ENCODE results near the gene COMMD10.

Gene COMMD10

DNA sequence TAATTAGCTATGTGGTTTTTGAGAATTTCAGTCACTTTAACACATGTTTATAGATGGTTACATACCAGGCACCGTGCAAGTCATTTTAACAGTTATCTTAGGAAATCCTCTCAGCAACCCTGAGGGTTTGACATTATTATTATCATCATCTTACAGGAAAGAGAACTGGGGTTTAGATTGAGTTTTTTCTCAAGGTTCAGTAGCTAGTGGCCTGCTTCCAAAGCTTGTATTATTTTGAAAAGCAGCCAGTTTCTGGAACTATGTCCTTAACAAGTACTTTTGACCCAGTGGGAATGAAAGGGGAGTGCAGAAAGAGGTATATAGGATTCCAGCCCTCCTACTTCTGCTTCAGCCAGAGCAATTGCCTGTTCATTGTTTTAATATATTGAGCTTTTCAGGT lies 157.5 kb downstream of the COMMD10 start:
- no peak overlapping the region for H3K4me3 ChIP-seq (replicated peaks in 1 of 2; ENCODE audit: low read depth in 2 of 2, low read length in 2 of 2)
- TF ChIP-seq, protein P1, sequence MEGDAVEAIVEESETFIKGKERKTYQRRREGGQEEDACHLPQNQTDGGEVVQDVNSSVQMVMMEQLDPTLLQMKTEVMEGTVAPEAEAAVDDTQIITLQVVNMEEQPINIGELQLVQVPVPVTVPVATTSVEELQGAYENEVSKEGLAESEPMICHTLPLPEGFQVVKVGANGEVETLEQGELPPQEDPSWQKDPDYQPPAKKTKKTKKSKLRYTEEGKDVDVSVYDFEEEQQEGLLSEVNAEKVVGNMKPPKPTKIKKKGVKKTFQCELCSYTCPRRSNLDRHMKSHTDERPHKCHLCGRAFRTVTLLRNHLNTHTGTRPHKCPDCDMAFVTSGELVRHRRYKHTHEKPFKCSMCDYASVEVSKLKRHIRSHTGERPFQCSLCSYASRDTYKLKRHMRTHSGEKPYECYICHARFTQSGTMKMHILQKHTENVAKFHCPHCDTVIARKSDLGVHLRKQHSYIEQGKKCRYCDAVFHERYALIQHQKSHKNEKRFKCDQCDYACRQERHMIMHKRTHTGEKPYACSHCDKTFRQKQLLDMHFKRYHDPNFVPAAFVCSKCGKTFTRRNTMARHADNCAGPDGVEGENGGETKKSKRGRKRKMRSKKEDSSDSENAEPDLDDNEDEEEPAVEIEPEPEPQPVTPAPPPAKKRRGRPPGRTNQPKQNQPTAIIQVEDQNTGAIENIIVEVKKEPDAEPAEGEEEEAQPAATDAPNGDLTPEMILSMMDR (IDR thresholded peaks at IDR 0.05; ENCODE audit: low read depth, low read length) = no peak
- DNase-seq (ENCODE audit: low read depth in 2 of 2) = peak; percentile 5 to 82

DNA sequence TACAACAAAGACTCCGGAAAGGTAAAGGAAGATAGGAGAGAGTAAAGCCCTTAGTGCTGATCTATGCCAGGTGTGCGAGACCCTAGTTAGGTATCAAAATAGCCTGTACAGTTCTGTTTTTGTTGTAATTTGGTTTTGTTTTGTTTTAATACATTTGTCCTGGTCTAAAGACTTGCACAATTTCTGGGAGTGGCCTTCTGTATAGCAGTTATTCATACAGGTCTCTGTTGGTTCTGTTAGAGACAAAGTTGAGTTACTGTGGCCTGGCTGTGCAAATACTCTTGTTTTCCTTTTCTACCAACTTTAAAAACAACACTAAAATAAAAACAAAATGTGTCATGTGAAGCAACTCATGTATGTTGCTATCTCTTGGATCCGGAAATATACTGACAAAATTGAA lies 163.6 kb downstream of the COMMD10 start:
- DNase-seq (ENCODE audit: low read depth in 2 of 2) = peak in 1 of 2 donors; percentile 29
- TF ChIP-seq, protein P1 (IDR thresholded peaks at IDR 0.05; ENCODE audit: low read depth, low read length) = no peak

DNA sequence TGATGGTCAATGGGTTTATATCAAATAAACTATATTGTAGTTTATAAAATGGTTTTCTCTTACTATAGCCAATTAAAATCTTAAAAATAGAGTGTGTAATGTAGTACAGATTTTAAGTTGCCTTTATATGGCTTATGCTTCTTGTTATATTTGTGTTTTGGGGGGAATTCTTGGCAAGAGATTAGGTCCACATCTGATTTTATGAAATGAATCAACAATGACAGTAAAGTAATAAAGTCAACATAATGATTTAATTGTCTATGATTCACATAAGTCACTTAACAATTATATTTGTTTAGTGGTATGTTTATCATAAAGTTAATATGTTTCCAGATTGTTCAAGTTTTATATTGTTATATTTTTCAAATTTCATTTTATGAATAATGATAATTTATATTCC lies 164.8 kb downstream of the COMMD10 start:
- TF ChIP-seq, protein P1 (IDR thresholded peaks at IDR 0.05; ENCODE audit: low read depth, low read length) = no peak
- no peak for DNase-seq (ENCODE audit: low read depth in 2 of 2)
- no peak overlapping the region for H3K4me3 ChIP-seq (replicated peaks in 1 of 2; ENCODE audit: low read depth in 2 of 2, low read length in 2 of 2)

More for the DNA sequence above, 163.6 kb downstream of the COMMD10 start:
- no peak overlapping the region for H3K4me3 ChIP-seq (replicated peaks in 1 of 2; ENCODE audit: low read depth in 2 of 2, low read length in 2 of 2)

DNA sequence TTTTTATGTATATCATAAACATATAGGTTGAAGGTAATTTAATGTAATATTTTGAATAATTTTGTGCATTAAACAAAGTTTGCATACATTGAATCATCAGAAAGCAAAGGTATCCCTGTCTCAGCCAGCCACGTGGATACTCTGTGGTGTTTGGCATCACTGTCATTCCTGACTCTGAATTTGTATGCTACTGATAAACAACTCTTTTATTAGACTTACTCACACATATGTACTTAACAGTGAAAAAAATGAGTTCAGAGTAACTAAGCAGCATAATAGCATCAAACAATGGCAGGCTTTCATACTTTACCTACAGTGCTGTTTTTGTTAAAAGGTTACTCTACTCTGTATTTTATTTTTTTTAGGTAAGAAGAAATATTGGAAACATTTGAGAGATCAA lies 171.9 kb downstream of the COMMD10 start:
- DNase-seq (ENCODE audit: low read depth in 2 of 2) = no peak
- TF ChIP-seq, protein P1 (IDR thresholded peaks at IDR 0.05; ENCODE audit: low read depth, low read length) = no peak
- H3K4me3 ChIP-seq (replicated peaks in 1 of 2; ENCODE audit: low read depth in 2 of 2, low read length in 2 of 2) = no peak overlapping the region

DNA sequence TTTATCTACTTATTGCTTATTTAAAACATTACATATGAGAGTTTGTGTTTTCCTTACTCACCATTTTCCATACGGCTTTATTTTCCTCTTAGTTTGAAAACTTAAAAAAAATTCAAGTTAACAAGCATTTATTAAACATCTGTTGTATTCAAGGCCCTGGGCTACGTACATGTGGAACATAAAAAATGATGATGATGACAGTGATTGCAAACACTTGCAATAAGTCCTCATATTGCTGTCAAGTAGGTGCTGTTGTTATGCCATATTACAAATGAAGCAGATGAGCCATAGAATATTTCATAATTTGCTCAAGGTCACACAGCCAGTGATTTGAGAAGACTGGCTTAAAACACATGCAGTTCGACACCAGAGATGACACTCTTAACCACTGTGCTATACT lies 180.6 kb downstream of the COMMD10 start:
- TF ChIP-seq, protein P1 (IDR thresholded peaks at IDR 0.05; ENCODE audit: low read depth, low read length) = no peak
- DNase-seq (ENCODE audit: low read depth in 2 of 2) = no peak
- H3K4me3 ChIP-seq (replicated peaks in 1 of 2; ENCODE audit: low read depth in 2 of 2, low read length in 2 of 2) = no peak overlapping the region

DNA sequence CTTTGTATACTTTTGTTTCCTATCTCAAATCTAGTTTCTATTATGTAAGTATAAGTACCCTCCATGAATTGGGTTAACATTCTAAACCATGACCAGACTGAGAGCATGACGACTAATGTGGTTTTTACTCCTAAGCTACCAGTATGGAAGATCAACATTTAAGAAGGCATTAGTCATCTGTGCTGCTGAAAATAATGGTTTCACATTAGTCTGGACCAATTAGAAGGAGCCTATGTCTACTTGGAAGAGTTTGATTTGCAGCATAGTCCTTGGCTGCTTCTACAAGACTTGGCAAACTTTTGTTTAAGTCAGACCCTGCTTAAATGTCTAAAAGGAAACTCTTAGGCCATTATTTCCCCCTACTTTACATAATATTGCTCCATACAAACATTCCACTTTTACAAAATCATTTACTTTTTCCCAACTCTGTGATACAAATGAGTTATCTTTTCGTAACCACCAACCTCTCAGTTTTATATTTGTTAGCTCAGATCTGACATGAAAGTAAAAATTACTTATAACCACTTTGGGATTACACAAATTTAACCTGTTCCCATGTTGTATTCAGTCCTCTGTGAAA lies 186.7 kb downstream of the COMMD10 start:
- TF ChIP-seq, protein P1 (IDR thresholded peaks at IDR 0.05; ENCODE audit: low read depth, low read length) = no peak
- H3K4me3 ChIP-seq (replicated peaks in 1 of 2; ENCODE audit: low read depth in 2 of 2, low read length in 2 of 2) = no peak overlapping the region
- DNase-seq (ENCODE audit: low read depth in 2 of 2) = peak; percentile 22 to 87

Measured in cardiac fibroblast (primary cell).